Activated CD8-positive, alpha-beta memory T cell treated with anti-CD3 and anti-CD28 coated beads, Interleukin-2, amount 50 U/mL, for 4 hours (primary cell): Measurements from ENCODE around the gene PPIE.

ENCODE experiments used
- DNase-seq: peaks from one replicate; pipeline ENCODE4 v3.0.0-alpha.2; 2020

The PPIE gene

DNA sequence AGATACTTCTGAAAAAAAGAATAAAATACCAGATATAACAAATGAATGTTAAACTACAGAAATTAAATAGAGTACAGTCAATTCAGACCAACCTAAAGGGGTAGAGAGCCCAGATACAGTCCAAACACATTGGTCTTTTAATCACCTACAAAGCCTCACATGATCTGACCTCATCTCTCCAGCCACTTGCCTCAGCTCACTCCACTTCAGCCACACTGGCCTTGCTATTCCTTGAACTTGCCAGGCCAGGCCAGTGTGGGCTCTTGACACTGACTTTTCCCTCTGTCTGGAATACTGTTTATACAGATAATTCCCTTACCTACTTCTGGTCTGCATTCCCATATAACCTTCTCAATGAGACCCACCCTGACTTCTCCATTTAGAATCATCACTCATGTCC is 17.0 kb upstream of the PPIE start:
- DNase-seq: no peak

DNA sequence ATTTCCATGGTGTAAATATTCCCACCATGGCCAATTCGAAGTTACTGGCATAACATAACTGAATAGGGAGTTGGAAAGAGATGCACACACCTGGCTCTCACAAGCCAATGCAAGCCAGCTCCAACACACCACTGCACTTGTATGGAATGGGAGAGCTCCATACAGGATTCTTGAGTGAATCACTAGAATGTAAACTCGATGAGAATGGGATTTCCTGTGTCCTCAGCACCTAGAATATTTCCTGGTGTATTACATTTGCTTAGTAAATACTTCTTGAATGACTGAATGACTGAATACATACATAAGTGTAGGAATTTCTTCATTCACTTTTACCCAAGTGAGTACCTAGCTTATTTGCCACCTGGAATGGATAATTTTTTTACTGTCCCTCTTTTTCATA is 16.2 kb upstream of the PPIE start:
- DNase-seq: no peak

DNA sequence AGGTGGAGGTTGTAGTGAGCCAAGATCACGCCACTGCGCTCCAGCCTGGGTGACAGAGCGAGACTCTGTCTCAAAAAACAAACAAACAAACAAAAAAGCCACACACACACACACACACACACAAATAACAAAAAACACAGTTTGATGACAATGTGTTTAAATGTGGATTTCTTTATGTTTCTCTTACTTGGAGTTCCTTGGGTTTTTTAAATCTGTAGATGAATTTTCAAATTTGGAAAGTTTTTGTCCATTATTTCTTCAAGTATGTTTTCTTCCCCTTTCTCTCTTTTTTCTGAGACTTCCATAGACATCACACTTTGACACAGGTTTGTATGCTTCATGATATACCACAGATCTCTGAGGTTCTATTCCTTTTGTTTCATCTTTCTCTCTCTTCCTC is 12.1 kb upstream of the PPIE start:
- DNase-seq: no peak

DNA sequence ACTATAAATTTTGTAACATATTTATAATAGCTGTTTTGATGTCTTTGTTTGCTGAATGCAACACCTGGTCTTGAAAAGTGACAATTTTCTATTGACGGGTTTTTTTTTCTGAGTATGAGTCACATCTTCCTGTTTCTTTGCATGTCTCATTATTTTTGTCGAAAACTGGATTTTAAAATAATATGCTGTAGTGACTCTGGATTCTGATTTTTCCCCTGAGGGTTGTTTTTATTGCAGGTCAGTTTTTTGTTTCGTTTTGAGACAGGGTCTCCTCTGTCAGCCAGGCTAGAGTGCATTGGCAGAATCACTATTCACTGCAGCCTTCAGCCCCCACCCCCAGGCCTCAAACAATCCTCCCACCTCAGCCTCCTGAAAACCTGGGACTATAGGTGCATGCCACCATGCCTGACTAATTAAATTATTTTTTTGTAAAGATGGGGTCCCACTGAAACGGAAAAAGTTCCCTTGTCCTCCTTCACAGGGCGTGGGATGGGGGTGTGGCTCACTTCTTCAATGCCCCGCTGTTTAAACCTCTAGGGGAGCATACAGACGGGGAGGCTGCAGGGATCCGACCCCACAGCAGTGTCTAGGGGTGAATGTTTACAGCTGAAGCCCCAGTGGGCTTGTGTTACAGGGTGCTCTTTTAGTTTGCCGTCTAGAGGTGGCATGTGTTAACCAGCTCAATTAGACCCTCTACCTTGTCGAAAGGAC is 11.3 kb upstream of the PPIE start:
- no peak for DNase-seq

DNA sequence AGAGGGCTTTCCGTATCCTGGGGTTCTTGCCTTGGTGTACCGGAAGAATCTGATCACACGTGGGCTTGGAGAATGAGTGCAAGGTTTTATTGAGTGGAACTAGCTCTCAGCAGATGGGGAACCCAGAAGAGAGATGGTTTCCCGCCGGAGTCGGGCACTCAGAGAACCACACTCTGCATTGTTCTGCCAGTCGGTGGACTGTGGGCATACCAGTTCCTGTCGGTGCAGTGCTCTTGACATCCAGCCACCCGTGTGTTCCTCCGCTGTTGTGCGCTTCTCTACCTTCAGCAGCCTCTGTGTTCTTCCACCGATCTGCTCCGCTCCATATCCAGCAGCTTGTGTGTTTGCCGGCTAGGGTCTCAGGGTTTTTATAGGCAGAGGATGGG is 10.8 kb upstream of the PPIE start:
- DNase-seq: no peak

DNA sequence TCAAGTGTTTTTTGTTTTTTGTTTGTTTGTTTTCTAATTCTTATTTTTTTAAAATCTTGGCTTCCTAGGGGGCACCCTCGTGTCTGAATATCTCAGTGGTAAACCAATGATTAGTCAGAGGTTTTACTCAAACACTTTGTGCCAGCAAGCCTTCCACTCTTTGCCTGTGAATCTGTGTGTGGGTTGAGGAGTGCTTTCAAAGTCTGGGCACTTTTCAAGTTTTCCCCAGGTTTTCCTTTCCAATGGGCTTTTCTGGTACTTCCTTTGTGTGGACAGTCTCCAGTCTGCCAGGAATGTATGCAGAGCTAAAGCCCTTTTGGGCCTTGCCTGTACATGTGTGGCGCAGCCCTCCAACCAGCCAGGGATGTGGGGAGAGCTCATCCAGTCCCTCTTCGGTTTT is 9.7 kb upstream of the PPIE start:
- no peak for DNase-seq

DNA sequence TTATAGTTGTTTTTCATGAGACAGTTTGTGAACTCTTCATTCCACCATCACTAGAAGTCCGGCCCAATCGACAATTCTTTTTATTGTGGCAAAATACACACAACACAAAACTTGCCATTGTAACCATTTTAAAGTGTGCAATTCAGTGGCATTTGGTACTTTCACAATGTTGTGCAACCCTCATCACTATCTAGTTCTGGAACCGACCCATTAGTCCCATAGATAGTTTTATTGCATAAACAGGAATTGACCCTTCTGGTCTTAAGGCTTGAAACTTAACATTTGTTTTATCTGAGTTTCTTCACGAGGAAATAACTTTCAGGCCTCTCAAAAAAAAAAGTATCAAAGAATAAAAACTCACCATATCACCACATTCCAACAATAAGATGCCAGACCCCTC is 8.8 kb upstream of the PPIE start:
- DNase-seq: no peak

DNA sequence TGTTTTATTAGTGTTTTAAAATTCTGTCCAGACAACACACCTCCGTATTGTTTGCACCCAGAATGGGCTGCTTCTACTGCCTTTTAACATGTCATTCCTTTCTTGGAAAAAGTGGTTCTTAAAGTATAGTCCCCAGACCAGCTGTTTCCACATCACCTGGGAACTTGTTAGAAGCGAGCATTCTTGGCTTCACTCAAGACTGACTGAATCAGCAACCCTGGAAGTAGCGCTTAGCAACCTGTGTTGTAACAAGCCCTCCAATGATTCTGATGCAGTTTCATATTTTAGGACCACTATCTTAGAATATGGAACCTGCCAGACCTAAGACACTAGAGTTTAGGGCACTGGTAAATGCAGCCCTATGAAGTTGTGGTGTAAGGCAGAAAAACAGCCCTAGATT is 6.0 kb upstream of the PPIE start:
- no peak for DNase-seq

DNA sequence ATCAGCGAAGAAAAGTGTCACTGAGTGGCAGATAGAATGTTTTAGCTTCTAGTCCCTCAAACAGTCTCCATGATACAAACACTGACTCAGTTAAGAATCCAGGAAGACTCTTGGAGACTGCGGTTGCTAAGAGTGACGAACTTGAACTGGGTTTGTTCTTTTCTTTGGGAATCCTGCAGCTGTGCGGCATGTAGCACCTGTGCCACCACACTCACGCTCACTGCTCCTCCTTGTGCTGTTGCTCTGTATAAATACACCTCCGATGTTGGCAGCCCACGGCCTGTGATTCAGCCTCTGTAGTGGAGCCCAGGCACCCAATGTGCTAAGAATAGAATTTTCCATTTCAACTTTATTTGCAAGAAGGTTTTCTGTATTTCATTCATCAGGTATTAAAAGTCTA is 5.5 kb upstream of the PPIE start:
- no peak for DNase-seq

DNA sequence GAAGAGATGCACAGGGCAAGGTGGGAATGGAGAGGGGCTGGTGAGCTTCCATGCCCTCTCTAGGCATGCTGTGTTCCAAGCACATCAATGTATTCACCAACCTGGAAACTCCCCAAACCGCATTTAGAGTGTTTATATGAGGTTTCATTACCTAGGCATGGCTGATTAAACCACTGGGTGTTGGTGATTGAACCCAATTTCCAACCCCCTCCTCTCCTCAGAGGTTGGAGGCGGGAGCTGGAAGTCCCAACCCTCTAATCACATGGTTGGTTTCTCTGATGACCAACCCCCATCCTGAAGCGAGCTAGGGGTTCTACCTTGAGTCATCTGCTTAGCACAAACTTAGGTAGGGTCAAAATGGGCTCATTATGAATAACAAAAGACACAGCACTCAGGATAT is 3.0 kb upstream of the PPIE start:
- DNase-seq: no peak

DNA sequence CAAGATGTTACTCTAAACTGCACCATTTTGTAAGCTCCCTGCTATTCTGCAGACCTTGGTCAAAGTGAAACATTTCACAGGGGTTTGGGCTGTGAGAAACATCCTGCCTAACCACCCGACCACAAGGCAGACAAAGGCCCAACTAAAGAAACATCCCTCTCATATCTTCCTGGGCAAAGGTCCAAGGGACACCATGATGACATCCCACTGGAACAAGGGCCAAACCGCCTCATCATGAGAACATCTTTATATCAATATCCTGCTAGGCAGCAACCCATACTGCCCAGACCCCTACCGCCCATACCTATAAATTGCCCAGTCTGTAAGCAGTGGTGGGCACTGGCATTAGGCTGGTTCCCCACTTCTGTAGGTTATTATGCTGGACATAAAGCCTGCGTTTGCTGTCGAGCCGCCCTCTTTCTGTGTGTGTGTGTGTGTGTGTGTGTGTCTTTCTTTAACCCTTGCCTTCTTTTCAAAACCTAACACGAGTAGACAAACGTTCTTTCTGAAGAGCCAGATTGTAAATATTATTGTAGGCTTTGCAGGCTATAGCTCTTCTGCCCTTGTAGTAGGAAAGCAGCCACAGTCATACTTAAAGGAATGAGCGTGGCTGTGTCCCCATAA is 1.0 kb upstream of the PPIE start:
- DNase-seq: no peak

DNA sequence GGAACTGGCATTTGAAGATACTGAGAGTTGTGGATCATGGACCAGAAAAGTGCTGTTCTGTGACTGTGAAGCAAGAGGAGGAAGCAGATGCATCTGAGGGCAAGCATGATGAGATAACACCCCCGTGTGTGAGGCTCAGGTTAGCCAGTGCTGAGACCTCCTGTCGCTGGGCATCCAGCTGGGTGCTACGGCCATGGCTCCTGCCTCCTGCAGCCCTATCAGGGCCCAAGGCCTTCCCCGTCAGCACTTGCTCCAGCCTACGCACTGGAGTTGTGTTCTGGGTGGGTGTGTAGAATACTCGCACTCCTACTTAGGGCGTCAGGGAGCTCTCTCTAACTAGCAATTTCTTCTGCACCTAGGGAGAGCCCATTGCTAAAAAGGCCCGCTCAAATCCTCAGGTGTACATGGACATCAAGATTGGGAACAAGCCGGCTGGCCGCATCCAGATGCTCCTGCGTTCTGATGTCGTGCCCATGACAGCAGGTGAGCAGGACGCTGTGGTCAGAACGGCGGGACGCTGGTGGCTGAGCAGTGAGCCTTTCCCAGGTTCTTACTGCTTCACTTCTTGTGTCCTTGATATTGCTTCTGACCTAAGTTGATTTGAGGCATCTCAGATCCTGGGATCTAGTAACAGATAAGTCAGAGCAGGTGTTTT is 6.5 kb downstream of the PPIE start:
- DNase-seq: no peak

DNA sequence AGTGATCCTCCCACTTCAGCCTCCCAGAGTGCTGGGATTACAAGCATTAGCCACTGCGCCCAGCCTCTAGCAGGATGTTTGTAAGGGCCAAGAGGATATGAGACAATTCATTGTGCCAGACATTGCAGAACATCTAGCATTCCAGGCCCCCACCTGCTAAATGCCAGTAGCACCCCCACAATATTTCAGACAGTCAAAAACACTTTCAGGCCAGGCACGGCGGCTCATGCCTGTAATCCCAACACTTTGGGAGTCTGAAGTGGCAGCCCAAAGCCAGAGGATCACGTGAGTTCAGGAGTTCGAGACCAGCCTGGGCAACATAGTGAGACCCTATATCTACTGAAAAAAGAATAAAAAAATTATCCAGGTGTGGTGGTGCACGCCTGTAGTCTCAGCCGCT is 12.9 kb downstream of the PPIE start:
- DNase-seq: no peak

DNA sequence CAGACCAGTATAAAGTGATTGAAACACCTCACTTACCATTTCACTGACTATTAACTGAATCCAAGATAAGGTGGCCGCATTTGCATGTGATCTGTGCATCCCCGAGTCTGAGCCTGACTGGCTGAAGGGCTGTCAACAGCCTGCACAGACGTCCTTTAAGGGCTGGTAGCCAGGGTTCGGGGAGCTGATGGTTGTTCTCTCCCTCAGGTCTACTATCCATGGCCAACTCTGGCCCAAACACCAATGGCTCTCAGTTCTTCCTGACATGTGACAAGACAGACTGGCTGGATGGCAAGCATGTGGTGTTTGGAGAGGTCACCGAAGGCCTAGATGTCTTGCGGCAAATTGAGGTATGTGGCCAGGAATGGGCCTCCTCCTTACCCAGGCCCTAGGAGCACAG is 14.0 kb downstream of the PPIE start:
- no peak for DNase-seq

DNA sequence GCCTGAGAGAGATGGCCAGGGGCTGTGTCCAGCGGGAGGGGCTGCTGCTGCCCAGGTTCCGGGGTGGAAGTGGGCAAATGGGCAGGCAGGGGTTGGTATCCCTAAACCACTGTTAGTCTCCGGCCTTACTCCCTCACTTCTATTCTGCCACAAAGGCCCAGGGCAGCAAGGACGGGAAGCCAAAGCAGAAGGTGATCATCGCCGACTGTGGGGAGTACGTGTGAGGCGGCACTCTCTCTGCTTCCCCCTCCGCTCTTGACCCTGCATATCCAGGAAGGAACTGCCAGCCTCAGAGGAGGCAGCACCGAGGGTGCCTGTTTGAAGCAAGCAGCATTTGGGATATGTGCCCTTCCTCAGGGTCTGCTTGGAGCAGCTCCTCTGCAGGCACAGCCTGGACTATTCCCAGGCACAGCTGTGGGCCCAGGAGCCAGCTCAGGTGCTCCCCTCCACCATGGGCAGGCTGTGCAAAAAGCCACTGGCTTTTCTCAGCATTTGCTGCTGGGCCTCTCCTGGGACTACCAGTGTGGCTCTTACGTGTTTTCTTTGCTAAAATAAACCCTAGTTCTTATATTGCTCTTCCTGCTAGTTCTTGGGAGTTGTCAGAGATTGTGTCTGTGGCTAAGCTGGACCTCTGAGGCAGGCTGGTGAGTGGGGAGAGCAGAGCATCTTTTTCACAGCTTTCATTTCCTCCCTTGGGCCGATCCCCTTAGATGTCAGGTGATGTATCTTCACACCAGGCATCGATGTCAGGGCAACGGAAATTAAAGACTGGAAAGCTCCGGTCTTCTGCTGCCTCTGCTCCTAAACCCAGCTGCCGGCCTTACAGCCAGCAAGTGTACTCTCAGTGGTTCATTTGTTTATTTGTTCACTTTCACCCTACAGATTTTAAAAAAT is 14.7 kb downstream of the PPIE start:
- DNase-seq: no peak

DNA sequence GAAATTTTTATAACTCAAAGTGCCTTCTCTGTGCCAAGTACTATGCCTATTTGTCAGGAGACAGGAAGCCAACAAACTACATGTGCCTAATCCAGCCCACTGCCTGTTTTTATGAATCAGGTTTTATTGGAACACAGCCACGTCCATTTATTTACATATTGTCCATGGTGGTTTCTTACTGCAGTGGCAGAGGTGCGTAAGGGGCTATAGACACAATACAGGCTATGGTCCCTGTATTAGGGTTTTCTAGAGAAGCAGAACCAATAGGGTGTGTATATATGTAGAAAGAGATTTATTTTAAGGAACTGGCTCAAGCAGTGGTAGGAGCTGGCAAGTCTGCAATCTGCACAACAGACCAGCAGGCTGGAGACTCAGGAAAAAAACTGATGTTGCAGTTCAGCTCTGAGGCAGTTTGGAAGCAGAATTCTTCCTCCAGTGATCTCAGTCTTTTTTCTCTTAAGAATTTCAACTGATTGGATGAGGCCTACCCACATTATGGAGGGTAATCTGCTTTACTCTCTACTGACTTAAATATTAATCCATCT is 15.4 kb downstream of the PPIE start:
- no peak for DNase-seq

DNA sequence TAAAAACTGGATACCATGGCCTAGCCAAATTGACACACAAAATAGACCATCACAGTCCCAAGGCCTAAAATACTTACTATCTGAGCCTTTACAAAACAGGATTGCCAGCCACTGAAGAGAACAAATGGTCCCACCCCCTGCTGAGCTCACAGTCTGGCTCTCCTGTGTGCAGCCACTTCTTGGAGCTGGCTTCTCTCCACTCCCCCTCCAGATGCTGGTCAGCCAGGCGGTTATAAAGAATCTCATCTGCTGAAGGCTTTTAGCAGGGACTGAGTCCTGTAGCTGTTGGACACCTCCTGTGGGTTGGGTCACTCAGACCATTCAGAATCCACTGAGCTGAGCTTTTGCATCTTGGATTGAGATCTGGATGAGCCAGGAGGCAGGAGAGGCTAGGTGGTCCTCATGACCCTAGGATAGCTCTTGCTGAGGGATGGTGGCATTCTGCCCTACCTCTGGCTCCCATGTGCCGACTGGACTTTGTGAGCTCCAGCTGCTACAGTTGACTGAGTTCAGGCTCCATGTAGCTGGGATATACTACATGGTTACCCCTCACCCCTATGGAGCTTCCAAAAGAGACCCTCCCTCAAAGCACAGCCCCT is 16.3 kb downstream of the PPIE start:
- DNase-seq: no peak

DNA sequence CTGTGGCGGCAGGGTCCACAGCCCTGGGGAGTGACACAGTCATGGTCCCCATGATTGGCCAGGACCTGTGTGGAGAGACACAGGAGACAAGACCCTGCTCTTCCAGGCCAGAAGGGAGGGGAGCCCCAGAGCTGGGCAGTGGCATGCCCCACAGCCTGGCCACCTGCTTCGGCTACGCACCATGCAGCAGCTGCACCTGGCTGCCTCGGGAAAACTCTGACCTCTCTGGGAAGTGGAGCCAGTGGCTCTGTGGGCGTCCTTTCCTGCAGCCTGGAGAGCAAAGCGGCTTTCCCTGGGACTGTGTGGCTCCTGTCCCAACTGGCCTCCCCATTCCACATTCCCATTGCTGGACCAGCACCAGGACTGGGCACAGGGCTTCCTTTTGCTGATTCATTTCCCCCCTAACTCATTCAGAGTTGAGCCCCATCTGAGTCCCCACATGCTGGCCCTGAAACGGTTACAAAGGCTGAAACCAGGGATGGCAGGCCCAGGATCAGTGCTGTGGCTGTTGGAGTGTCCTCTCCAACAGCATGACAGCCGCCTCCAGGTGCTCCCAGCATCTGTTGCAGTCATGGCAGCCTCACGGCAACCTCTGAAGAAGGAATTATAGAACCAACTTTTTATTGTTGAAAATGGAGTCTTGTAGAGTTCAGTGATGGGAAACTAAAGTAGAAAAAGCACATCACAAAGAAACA is 17.4 kb downstream of the PPIE start:
- no peak for DNase-seq

DNA sequence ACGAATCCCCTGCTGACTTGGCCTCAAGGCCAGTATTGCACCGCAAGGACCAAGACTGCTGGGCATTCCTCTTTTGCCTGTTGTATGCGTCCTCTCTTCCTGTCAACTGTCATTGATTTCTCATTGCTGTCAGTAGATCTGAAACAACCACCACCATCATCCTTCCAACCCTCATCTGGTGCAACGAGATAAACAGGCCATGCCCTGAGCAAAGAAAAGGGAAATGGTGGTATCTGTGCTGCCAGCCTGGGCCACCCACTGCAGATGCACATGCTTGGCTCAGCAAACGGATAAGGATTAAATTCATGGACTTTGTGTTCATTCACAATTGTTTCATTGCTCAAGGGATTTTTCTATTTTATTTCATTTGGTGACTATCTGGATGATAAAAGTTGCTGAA is 18.8 kb downstream of the PPIE start:
- DNase-seq: no peak

DNA sequence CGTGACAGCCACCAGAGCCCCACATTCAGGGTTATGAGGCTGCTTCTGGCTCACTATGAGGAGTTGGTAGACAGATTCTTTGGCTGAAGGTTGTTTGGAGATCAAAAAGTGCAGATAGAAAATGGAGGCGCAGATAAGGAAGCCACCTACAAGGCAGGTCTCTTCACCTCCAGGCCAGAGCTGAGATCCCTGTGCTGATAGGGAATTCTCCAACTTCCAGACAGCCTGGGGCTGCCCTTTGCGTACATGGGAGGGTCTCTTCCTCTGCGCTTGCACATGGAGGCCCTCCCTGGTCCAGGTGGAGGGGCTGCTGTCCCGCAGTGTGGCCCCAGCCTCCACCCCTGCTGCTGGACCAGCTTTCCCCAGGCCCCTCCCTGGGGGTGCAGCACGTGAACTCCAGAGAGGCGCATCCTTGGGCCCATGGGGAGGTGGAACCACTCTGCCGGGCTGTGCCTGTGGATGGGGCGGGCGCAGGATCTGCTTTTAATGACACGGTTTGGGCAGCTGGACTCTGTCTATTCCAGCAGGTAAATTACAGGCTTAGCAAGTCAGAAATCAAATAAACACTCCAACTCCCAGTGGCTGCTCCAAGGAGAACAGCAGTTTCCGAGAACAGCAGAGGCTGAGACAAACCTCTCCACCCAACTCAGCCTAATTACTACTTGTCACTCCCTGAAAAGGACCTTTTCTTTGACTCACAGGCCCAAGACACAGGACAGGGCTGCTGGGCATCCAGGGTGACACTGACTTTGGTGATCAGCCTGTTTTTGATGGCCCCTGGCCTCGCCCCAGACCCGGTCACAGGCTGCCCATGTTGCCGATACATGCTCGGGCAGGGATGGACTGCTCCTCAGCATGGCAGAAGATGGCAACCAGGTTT is 20.1 kb downstream of the PPIE start:
- DNase-seq: no peak

DNA sequence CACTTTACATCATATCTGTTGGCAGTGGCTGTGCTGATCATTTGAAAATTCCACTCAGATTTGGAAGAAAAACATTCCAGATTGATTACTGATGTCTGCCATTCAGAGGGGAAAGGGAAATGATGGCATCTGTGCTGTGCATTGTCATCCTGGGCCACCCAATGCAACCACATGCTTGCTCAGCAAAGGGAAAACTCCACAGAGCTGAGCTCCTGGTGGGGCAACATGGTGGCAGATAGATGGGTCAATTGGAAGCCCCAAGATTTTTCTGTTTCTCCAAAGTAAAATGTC is 20.7 kb downstream of the PPIE start:
- no peak for DNase-seq
